Stimulated activated CD4-positive, alpha-beta T cell treated with anti-CD3 and anti-CD28 coated beads, Interleukin-15, amount 100 ng/mL, for 48 hours (primary cell): Measurements from ENCODE around the gene C8B.

Source experiments
- DNase-seq, 2 donors: peaks; one replicate each; pipeline ENCODE4 v3.0.0-alpha.2; 2020; ENCODE audit warnings: low read depth in 2 of 2

C8B gene

GRCh38 chr1:56898879-56899278 lies 66.9 kb downstream of the C8B start:
- DNase-seq = no peak

GRCh38 chr1:56898005-56898373 lies 67.8 kb downstream of the C8B start:
- no peak for DNase-seq

- no peak for DNase-seq
These were observed 68.4 kb downstream of the C8B start for GRCh38 chr1:56897150-56898004.

- no peak for DNase-seq
These were observed 71.8 kb downstream of the C8B start for GRCh38 chr1:56894014-56894413.

GRCh38 chr1:56890229-56890628 lies 75.6 kb downstream of the C8B start:
- DNase-seq = no peak

- no peak for DNase-seq
These were observed 84.4 kb downstream of the C8B start for GRCh38 chr1:56881417-56881816.

- DNase-seq = no peak
These were observed 85.0 kb downstream of the C8B start for GRCh38 chr1:56880774-56881173.
